K562 (cell line): Measurements from ENCODE around the gene MBD4. TPM values are rescaled to one million over a fixed set of nuclear protein-coding genes. Genes with fewer than 3 reads are reported as not detected.

Experiments
- ATAC-seq: fragments of 200-7000 bp; cut with Tn5 transposase; 3 replicates; pipeline ENCODE4 v1.9.1; 2020; ENCODE audit warnings: moderate library complexity
- BruUV-seq: library from RNA; stranded (reverse); fragments of 400-500 nt; replicated peaks from 2 replicates; lab custom pipeline; 2021; lab: Mats Ljungman, UMichigan
- CTCF ChIA-PET: fragments of 300-600 bp; formaldehyde crosslinking; extraction: SDS; loops from one replicate; lab custom pipeline; 2021; ENCODE audit warnings: low intra/inter-chr PET ratio; lab: Yijun Ruan, JAX
- POLR2A ChIA-PET: fragments of 300-600, 350-650 bp; sonication (Branson Sonifier 250); formaldehyde crosslinking; extraction: SDS; loops from one replicate; lab custom pipeline; 2021; ENCODE audit warnings: antibody characterized with exemption, inconsistent platforms; lab: Yijun Ruan, JAX
- DNase-seq, 4 experiments: peaks; one replicate each; pipeline versions ENCODE4 v3.0.0 to v3.0.0-alpha.2; 2011 to 2018; ENCODE audit warnings: low spot score in 3 of 4, mixed read lengths in 3 of 4; ENCODE audit errors: extremely low read depth in 1 of 4
- FAIRE-seq: peaks from 2 replicates; lab custom pipeline; 2011; peaks lifted over from hg19 to GRCh38; lab: Jason Lieb, UNC
- H2AFZ ChIP-seq: 2 replicates; pipeline ENCODE4 v1.6.0; 2011; ENCODE audit warnings: low read depth, low read length, control low read depth, inconsistent platforms
- H3K27ac ChIP-seq: fragments of 200-600 bp; 3 replicates; pipeline ENCODE4 v1.8.0; 2011; ENCODE audit warnings: low read depth, mild to moderate bottlenecking, control low read depth, inconsistent platforms, low read length, moderate library complexity, mixed read lengths; ENCODE audit errors: extremely low read depth
- H3K27me3 ChIP-seq, 2 experiments: fragments of 300-600 bp in 1 of 2; 2 replicates in 1 of 2; 3 replicates in 1 of 2; pipeline versions ENCODE4 v1.6.0 to v1.8.0; 2011; ENCODE audit warnings: inconsistent platforms in 2 of 2, low read length in 2 of 2, mild to moderate bottlenecking in 1 of 2, mixed read lengths in 1 of 2, moderate library complexity in 1 of 2; ENCODE audit not compliant: control insufficient read depth in 2 of 2, insufficient read depth in 2 of 2
- H3K36me3 ChIP-seq: fragments of 300-600 bp; 3 replicates; pipeline ENCODE4 v1.8.0; 2011; ENCODE audit warnings: mild to moderate bottlenecking, low read length, inconsistent platforms; ENCODE audit not compliant: control insufficient read depth, insufficient read depth
- H3K4me1 ChIP-seq, 2 experiments: fragments of 200-600 bp in 1 of 2; replicated peaks in 1 of 2; 2 replicates in 1 of 2; 3 replicates in 1 of 2; pipeline versions ENCODE4 v1.5.1 to v1.8.0; 2011; ENCODE audit warnings: inconsistent platforms in 2 of 2, low read length in 2 of 2, mild to moderate bottlenecking in 1 of 2, mixed read lengths in 1 of 2, moderate library complexity in 1 of 2; ENCODE audit not compliant: control insufficient read depth in 2 of 2, insufficient read depth in 2 of 2
- H3K4me2 ChIP-seq: 2 replicates; pipeline ENCODE4 v1.6.1; 2011; ENCODE audit warnings: low read length, control low read depth, inconsistent platforms, mixed read lengths; ENCODE audit not compliant: insufficient read depth
- H3K4me3 ChIP-seq: fragments of 200-600 bp; sonication (generic), shearing (Covaris generic); 2 replicates; pipeline ENCODE4 v1.5.1; 2016; ENCODE audit warnings: control low read depth, inconsistent platforms
- H3K79me2 ChIP-seq: fragments of 200-600 bp; 3 replicates; pipeline ENCODE4 v1.8.0; 2011; ENCODE audit warnings: low read length, inconsistent platforms; ENCODE audit not compliant: control insufficient read depth, insufficient read depth
- H3K9ac ChIP-seq, 2 experiments: 2 replicates each; pipeline versions ENCODE4 v1.6.0 to v1.6.1; 2011; ENCODE audit warnings: low read depth in 2 of 2, low read length in 2 of 2, control low read depth in 1 of 2, inconsistent platforms in 1 of 2, mild to moderate bottlenecking in 1 of 2, mixed read lengths in 1 of 2; ENCODE audit not compliant: insufficient read depth in 1 of 2
- H3K9me1 ChIP-seq: one replicate; pipeline ENCODE4 v1.6.0; 2011; ENCODE audit warnings: inconsistent platforms, mild to moderate bottlenecking, low read length, moderate library complexity; ENCODE audit not compliant: control insufficient read depth, insufficient read depth
- H3K9me3 ChIP-seq: replicated peaks from 2 replicates; pipeline ENCODE4 v1.5.1; 2011; ENCODE audit warnings: low read depth, low read length, inconsistent platforms; ENCODE audit not compliant: control insufficient read depth, insufficient read depth
- H4K20me1 ChIP-seq: replicated peaks from 2 replicates; pipeline ENCODE4 v1.6.1; 2011; ENCODE audit warnings: low read length, inconsistent platforms, mixed read lengths; ENCODE audit not compliant: control insufficient read depth, insufficient read depth
- CREB3 ChIP-seq: fragments of 450-650 bp; conservative IDR thresholded peaks from 2 replicates; pipeline ENCODE4 v1.6.1; 2016; ENCODE audit warnings: missing genetic modification characterization, low read depth, mild to moderate bottlenecking, missing compliant biosample characterization, moderate library complexity
- CTCF ChIP-seq, 3 experiments: IDR thresholded peaks in 2 of 3; conservative IDR thresholded peaks in 1 of 3; 2 replicates each; pipeline ENCODE4 v1.5.1; 2011 to 2012; ENCODE audit warnings: low read length in 3 of 3, mild to moderate bottlenecking in 3 of 3, control low read depth in 2 of 3, improper control_type of control experiment in 1 of 3, inconsistent platforms in 1 of 3, low read depth in 1 of 3, mixed read lengths in 1 of 3, moderate library complexity in 1 of 3; ENCODE audit not compliant: insufficient read depth in 2 of 3
- E2F3 ChIP-seq: fragments of 250-450 bp; sonication (Bioruptor Pico); IDR thresholded peaks from 2 replicates; pipeline ENCODE4 v1.4.0; 2020; ENCODE audit warnings: mild to moderate bottlenecking
- FUS ChIP-seq: fragments of 200-400 bp; formaldehyde crosslinking; optimal IDR thresholded peaks from 2 replicates; pipeline ENCODE3; 2017; ENCODE audit warnings: low read depth, low read length
- LCOR ChIP-seq: sonication (generic); formaldehyde crosslinking; IDR thresholded peaks from 2 replicates; pipeline ENCODE4 v1.8.0; 2022; ENCODE audit warnings: mild to moderate bottlenecking, missing genetic modification reagents
- MEIS2 ChIP-seq: fragments of 450-650 bp; IDR thresholded peaks from 2 replicates; pipeline ENCODE4 v1.6.1; 2014; ENCODE audit warnings: mild to moderate bottlenecking; ENCODE audit not compliant: partially characterized antibody
- NFIX ChIP-seq: fragments of 250-450 bp; sonication (Bioruptor Pico); IDR thresholded peaks from 2 replicates; pipeline ENCODE4 v1.4.0; 2020; ENCODE audit warnings: low read depth, mild to moderate bottlenecking, moderate library complexity
- POLR2G ChIP-seq: fragments of 200-400 bp; formaldehyde crosslinking; IDR thresholded peaks from 2 replicates; pipeline ENCODE4 v1.6.1; 2017; ENCODE audit warnings: low read depth, mild to moderate bottlenecking, antibody characterized with exemption, low read length, moderate library complexity
- RAD21 ChIP-seq, 2 experiments: fragments of 250-450 bp in 1 of 2; fragments of 450-650 bp in 1 of 2; sonication (Bioruptor Pico) in 1 of 2; formaldehyde crosslinking in 1 of 2; IDR thresholded peaks in 1 of 2; conservative IDR thresholded peaks in 1 of 2; 2 replicates each; pipeline versions ENCODE4 v1.4.0 to v1.8.0; 2020 to 2022; ENCODE audit warnings: mild to moderate bottlenecking in 2 of 2, moderate library complexity in 1 of 2
- SRF ChIP-seq, 2 experiments: fragments of 250-450, 450-650 bp in 1 of 2; sonication (Bioruptor Pico) in 1 of 2; sonication (generic) in 1 of 2; formaldehyde crosslinking; IDR thresholded peaks; 2 replicates each; pipeline versions ENCODE4 v1.5.0 to v1.5.1; 2020 to 2022; ENCODE audit warnings: mild to moderate bottlenecking in 1 of 2, missing genetic modification reagents in 1 of 2
- TARDBP ChIP-seq: fragments of 450-650 bp; IDR thresholded peaks from 2 replicates; pipeline ENCODE4 v1.6.1; 2016
- ZBTB2 ChIP-seq: fragments of 450-650 bp; IDR thresholded peaks from 2 replicates; pipeline ENCODE4 v1.6.1; 2016; ENCODE audit warnings: antibody characterized with exemption
- ZNF280A ChIP-seq: fragments of 450-650 bp; IDR thresholded peaks from 2 replicates; pipeline ENCODE4 v1.6.1; 2018; ENCODE audit warnings: mild to moderate bottlenecking, low read depth; ENCODE audit not compliant: partially characterized antibody
- ZSCAN29 ChIP-seq: fragments of 450-650 bp; IDR thresholded peaks from 2 replicates; pipeline ENCODE4 v1.6.1; 2017
- WGBS: fragments of 100-300 bp; shearing (Covaris generic); methylation state at CpG from one replicate; pipeline ENCODE4 v1.1.6; 2016; ENCODE audit warnings: low coverage, mixed read lengths; ENCODE audit not compliant: insufficient coverage; ENCODE audit errors: missing lambda C conversion rate; 5-methylcytosine and 5-hydroxymethylcytosine counted together
- in situ Hi-C: fragments of 300-500 bp; cut with MboI; formaldehyde crosslinking; loops from 4 replicates; pipeline ENCODE4 v1.15.0; 2018; ENCODE audit warnings: inconsistent platforms, mixed read lengths
- intact Hi-C: fragments of 100-400 bp; cut with micrococcal nuclease; formaldehyde crosslinking; loops from 2 replicates; pipeline ENCODE4 v1.14.2; 2022
- polyA plus RNA-seq, 8 experiments: library from polyadenylated mRNA; depleted of rRNA in 4 of 8; stranded (reverse) in 5 of 8; unstranded in 3 of 8; fragments of >200 nt; fragmentation: Nextera tagmentation in 2 of 8; fragmentation: Illumina TruSeq in 1 of 8; extraction: Ambion mirVana in 2 of 8; extraction: Trizol in 1 of 8; gene quantifications; 2 replicates each; pipeline versions ENCODE4 v1.2.1 to v1.2.3, GENCODE V29; 2011 to 2014; ENCODE audit warnings: inconsistent platforms in 1 of 8, missing spikeins in 1 of 8
- total RNA-seq, 7 experiments: library from RNA; depleted of rRNA in 6 of 7; stranded (reverse); fragments of >200 nt in 6 of 7; fragmentation: Illumina TruSeq in 2 of 7; extraction: Trizol in 2 of 7; gene quantifications; 2 replicates each; pipeline versions ENCODE4 v1.2.1 to v1.2.3, GENCODE V29; 2011 to 2021; ENCODE audit warnings: low replicate concordance in 1 of 7

The MBD4 gene
- total and polyA plus RNA-seq, 9 of the 15 experiments (the other 6 are each of a cell fraction or from before 2014, with no cell fraction given) = 13.3 to 63.9 (median 39.0) TPM

- Histone ChIP-seq H3K9me1 (no peaks in the 10 kb centered on the region), H3K36me3 (peaks cover 37% of the 10 kb centered on the region), H4K20me1 (no peaks in the 10 kb centered on the region), H3K4me2 (peak overlapping the region; percentile 92), H3K27me3 (no peaks in the 10 kb centered on the region), H3K9ac (peak overlapping the region; percentile 30 to 90; a peak in 3 of 4 replicates), H3K9me3 (no peaks in the 10 kb centered on the region), H3K4me1 (peaks cover 28 to 35% of the 10 kb centered on the region in 2 experiments; a peak in 4 of 5 replicates), H3K4me3 (peak overlapping the region; percentile 41), H2AFZ (peak overlapping the region; percentile 84), H3K79me2 (no peaks in the 10 kb centered on the region), H3K27ac (no peak overlapping the region; the same call in 2 of the 3 replicates)
- intact Hi-C loops = no loop called here
- DNase-seq = no peak
- ChIA-PET POLR2A (interaction anchor here (0.8 to 6.2 kb wide), 10 partner anchors 9 to 28 kb away, joined by 3 to 67 read pairs (median 5); partner anchors contain the start of genes IFT122 and MBD4), CTCF (no interaction called here)
- in situ Hi-C loops = no loop called here
- no TSS peak for BruUV-seq
- no peak for ATAC-seq
- 12% methylated on average over 8 of the region's 8 CpGs for WGBS
- FAIRE-seq = no peak
- TF ChIP-seq CREB3 (tag) (no peak), ZSCAN29 (0 out of 2 replicates have a peak, but pooled peaks have one; percentile 29), LCOR (CRISPR knock-in tag) (0 out of 2 replicates have a peak, but pooled peaks have one; percentile 16), ZBTB2 (peak; percentile 11; the same call in 1 of the 2 replicates), RAD21 (CRISPR knock-in tag; conservative IDR thresholded peaks at IDR 0.05 in 1 of 2, IDR thresholded peaks at IDR 0.05 in 1 of 2) (0 out of 4 replicates have a peak, but pooled peaks of 1 of the 2 experiments have one; percentile 14), MEIS2 (no peak), E2F3 (CRISPR knock-in tag) (no peak), FUS (no peak), ZNF280A (no peak), TARDBP (no peak), NFIX (no peak), CTCF (IDR thresholded peaks at IDR 0.05 in 2 of 3, conservative IDR thresholded peaks at IDR 0.05 in 1 of 3; ENCODE audit: insufficient read depth in 2 of 3, low read depth in 1 of 3, low read length in 3 of 3) (0 out of 6 replicates have a peak, but pooled peaks of 1 of the 3 experiments have one; percentile 19), SRF (CRISPR knock-in tag; IDR thresholded peaks at IDR 0.05) (no peak), POLR2G (no peak)
Observed at GRCh38 chr3:129428007-129428375, 11.8 kb downstream of the MBD4 start.
